ENCODE data around the gene GPBP1.

GRCh38 chr5:57167201-57167600, 6.7 kb upstream of the GPBP1 start:
- TF ChIP-seq CTCF (IDR thresholded peaks at IDR 0.05; ENCODE audit: poor library complexity): no peak
- TF ChIP-seq EZH2phosphoT487 (IDR thresholded peaks at IDR 0.05; ENCODE audit: low read depth, severe bottlenecking, unreplicated experiment): no peak
- TF ChIP-seq EZH2 (IDR thresholded peaks at IDR 0.05; ENCODE audit: borderline replicate concordance): no peak

Data from hepatocyte (in vitro differentiated cells).